Endothelial cell of umbilical vein (primary cell): Measurements from ENCODE around the gene CD44.

Source experiments
- EZH2 ChIP-seq: IDR thresholded peaks from 2 replicates; pipeline ENCODE4 v1.6.1; 2012; ENCODE audit warnings: borderline replicate concordance, low read depth, mild to moderate bottlenecking, moderate library complexity, low read length, inconsistent platforms; ENCODE audit not compliant: severe bottlenecking
- FOS ChIP-seq: IDR thresholded peaks from 2 replicates; pipeline ENCODE4 v1.6.1; 2011; ENCODE audit warnings: mild to moderate bottlenecking, low read length, moderate library complexity, borderline replicate concordance; ENCODE audit not compliant: insufficient read depth
- GATA2 ChIP-seq: IDR thresholded peaks from 2 replicates; pipeline ENCODE4 v1.7.0; 2011; ENCODE audit warnings: low read depth, mild to moderate bottlenecking, moderate library complexity, mixed read lengths, low read length; ENCODE audit not compliant: insufficient read length, insufficient read depth
- MYC ChIP-seq: IDR thresholded peaks from one replicate; pipeline ENCODE4 v1.6.1; 2011; ENCODE audit warnings: mild to moderate bottlenecking, low read depth, low read length
- POLR2A ChIP-seq: IDR thresholded peaks from 2 replicates; pipeline ENCODE4 v1.6.1; 2012; ENCODE audit warnings: low read depth, mild to moderate bottlenecking, control low read depth, low read length
- POLR2AphosphoS5 ChIP-seq: IDR thresholded peaks from 2 replicates; pipeline ENCODE4 v1.6.1; 2012; ENCODE audit warnings: low read depth, mild to moderate bottlenecking, control low read depth, low read length, moderate library complexity; ENCODE audit not compliant: insufficient read depth
- TF ChIP-seq, protein P1 (sequence below): IDR thresholded peaks from 2 replicates; pipeline ENCODE4 v1.6.1; 2011; ENCODE audit not compliant: insufficient read depth, insufficient read length
- TF ChIP-seq, protein P2 (sequence below), 2 donors: IDR thresholded peaks; 1 replicate in 1 of 2; 2 replicates in 1 of 2; pipeline ENCODE4 v1.5.1; 2011; ENCODE audit warnings: low read length in 2 of 2, mild to moderate bottlenecking in 2 of 2, moderate library complexity in 2 of 2, control low read depth in 1 of 2, inconsistent platforms in 1 of 2, low read depth in 1 of 2; ENCODE audit not compliant: insufficient read depth in 1 of 2; ENCODE audit errors: extremely low read depth in 1 of 2

DNA sequence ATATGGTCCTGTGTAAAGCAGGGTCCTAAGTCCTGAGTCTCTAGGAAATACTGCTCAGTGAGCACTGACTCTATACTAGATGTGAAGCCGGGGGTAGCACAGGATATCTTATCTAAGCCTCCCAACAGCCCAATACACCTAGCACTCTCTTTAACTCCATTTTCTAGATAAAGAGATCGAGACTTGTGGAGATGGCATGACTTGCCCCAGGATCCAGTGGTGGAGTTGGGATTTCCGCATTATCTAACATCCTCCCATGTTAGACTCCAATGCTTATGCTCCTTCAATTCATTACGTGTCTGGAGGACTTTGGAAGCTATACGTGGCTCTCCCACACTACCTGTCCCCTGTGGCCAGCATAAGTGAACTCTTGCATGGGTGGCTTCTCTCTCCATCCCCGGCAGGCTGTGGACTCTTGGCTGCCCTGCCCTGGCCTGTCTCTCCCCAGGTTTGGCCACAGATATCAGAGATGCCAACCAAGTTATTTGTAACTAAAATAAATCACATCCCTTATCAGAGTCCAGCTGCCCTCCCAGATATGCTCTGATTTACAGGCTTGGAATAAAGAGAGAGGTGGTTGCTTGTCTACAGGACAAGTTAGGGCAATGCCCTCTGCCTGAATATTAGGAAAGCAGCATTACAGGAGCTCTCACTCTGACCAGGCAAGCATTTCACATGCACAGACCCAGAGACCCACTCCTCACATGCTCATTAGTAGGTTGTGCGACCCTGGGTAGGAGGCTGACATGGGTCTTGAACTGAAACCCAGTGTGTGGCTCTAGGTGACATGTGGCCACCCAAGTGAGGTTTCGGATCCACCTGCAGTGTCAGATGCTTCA, 4.5 kb downstream of the CD44 start:
- TF ChIP-seq POLR2A: no peak
- TF ChIP-seq POLR2AphosphoS5: no peak
- TF ChIP-seq, protein P1, sequence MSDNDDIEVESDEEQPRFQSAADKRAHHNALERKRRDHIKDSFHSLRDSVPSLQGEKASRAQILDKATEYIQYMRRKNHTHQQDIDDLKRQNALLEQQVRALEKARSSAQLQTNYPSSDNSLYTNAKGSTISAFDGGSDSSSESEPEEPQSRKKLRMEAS: no peak
- TF ChIP-seq, protein P2, sequence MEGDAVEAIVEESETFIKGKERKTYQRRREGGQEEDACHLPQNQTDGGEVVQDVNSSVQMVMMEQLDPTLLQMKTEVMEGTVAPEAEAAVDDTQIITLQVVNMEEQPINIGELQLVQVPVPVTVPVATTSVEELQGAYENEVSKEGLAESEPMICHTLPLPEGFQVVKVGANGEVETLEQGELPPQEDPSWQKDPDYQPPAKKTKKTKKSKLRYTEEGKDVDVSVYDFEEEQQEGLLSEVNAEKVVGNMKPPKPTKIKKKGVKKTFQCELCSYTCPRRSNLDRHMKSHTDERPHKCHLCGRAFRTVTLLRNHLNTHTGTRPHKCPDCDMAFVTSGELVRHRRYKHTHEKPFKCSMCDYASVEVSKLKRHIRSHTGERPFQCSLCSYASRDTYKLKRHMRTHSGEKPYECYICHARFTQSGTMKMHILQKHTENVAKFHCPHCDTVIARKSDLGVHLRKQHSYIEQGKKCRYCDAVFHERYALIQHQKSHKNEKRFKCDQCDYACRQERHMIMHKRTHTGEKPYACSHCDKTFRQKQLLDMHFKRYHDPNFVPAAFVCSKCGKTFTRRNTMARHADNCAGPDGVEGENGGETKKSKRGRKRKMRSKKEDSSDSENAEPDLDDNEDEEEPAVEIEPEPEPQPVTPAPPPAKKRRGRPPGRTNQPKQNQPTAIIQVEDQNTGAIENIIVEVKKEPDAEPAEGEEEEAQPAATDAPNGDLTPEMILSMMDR (IDR thresholded peaks at IDR 0.05; ENCODE audit: extremely low read depth in 1 of 2, insufficient read depth in 1 of 2, low read depth in 1 of 2, low read length in 2 of 2): no peak
- TF ChIP-seq EZH2: no peak
- no peak for TF ChIP-seq FOS
- TF ChIP-seq GATA2: no peak
- TF ChIP-seq MYC: no peak
